Measurements from ENCODE around the gene KRTAP4-12.
"Not testable (repeated sequence)": the region's sequence is repeated elsewhere in the genome, so short reads cannot be mapped to it uniquely, and the experiment has no call there.

Gene KRTAP4-12

GRCh38 chr17:41088760-41089352 is 35.1 kb downstream of the KRTAP4-12 start:
- not testable (repeated sequence) for DNase-seq (ENCODE audit: low spot score)

GRCh38 chr17:41084100-41084856 is 39.7 kb downstream of the KRTAP4-12 start, which contains the start of gene KRTAP4-7:
Gene KRTAP4-7 (plus strand): TSS chr17:41084150. CDS start chr17:41084207, 57 bp downstream.
- DNase-seq (ENCODE audit: low spot score), result not testable (repeated sequence)

- not testable (repeated sequence) for DNase-seq (ENCODE audit: low spot score)
These were observed 40.6 kb downstream of the KRTAP4-12 start for GRCh38 chr17:41083427-41083826.

DNA sequence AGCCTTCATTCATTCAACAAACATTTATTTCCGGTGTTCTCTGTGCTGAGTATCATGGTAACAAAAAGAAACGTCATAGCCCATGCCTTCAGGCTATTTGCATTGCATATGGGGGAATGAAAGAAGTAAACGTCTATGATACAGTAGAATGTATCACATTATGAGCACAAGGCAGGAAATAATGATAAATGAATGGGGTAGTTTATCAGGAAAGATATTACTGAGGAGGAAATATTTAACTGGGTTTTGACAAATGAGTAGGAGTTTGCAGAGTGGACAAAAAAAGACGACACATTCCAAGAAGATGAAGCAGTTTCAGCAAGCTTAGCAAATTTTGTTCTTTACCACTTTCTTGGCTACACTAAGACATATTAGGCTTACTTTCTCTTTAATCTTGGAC is 41.4 kb downstream of the KRTAP4-12 start:
- DNase-seq (ENCODE audit: low spot score), result no peak

DNA sequence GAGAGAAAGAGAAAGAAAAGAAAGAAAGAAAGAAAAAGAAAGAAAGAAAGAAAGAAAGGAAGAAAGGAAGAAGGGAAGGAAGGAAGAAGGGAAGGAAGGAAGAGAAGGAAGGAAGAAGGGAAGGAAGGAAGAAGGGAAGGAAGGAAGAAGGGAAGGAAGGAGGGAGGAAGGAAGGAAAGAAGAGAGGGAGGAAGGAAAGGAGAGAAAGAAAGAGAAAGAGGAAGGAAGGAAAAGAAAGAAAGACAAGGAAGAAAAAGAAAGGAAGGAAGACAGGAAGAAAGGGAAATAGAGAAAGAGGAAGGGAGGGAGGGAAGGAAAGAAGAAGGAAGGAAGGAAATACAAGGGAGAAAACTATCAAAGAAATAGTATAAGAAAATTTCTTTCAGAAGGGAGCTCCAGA is 47.2 kb downstream of the KRTAP4-12 start:
- DNase-seq (ENCODE audit: low spot score), result no peak

GRCh38 chr17:41073676-41074075 is 50.3 kb downstream of the KRTAP4-12 start:
- no peak for DNase-seq (ENCODE audit: low spot score)

All from D341Med (cell line).